ENCODE results near the gene ABHD14A.

- peak in 1 of 3 donors; percentile 18 for TF ChIP-seq CTCF (IDR thresholded peaks at IDR 0.05)
- no peak for TF ChIP-seq POLR2A (IDR thresholded peaks at IDR 0.05)
- TF ChIP-seq EP300 (IDR thresholded peaks at IDR 0.05): no peak
Observed at GRCh38 chr3:51975852-51976549, 1.1 kb downstream of the ABHD14A start.

Data from ovary (tissue), 3 donors.